GM15510 (cell line): ENCODE data around the gene CCDC60.

Source experiments
- POLR2A ChIP-seq: IDR thresholded peaks from 3 replicates; pipeline ENCODE4 v1.6.1; 2011; ENCODE audit warnings: borderline replicate concordance; ENCODE audit not compliant: insufficient read length; ENCODE audit errors: extremely low read depth

CCDC60 gene

GRCh38 chr12:119501052-119501451 lies 166.5 kb downstream of the CCDC60 start:
- TF ChIP-seq POLR2A: no peak

GRCh38 chr12:119505001-119505400 lies 170.5 kb downstream of the CCDC60 start:
- TF ChIP-seq POLR2A: no peak

- TF ChIP-seq POLR2A: no peak
Observed at GRCh38 chr12:119512772-119513497, 178.4 kb downstream of the CCDC60 start.

DNA sequence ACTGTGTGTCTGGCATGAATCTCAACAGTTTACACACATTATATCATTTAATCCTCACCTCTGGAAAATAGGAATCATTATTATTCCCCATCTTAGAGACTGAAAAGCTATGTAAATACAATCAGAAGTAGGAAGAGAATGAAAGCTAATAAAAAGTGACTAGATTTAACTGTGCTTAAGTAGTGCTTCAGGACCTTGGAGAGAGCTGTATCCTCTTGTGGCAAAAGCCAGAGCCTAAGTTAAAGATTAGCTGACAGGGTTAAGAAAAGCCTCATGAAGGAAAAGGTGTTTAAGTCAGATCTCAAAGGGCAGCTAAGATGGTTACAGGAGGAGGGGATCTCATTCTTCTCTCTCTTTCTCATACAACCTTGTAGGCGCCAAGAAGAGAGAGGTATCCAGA lies 193.7 kb downstream of the CCDC60 start:
- TF ChIP-seq POLR2A: no peak

- TF ChIP-seq POLR2A: no peak
Observed at GRCh38 chr12:119540476-119540875, 205.9 kb downstream of the CCDC60 start.

DNA sequence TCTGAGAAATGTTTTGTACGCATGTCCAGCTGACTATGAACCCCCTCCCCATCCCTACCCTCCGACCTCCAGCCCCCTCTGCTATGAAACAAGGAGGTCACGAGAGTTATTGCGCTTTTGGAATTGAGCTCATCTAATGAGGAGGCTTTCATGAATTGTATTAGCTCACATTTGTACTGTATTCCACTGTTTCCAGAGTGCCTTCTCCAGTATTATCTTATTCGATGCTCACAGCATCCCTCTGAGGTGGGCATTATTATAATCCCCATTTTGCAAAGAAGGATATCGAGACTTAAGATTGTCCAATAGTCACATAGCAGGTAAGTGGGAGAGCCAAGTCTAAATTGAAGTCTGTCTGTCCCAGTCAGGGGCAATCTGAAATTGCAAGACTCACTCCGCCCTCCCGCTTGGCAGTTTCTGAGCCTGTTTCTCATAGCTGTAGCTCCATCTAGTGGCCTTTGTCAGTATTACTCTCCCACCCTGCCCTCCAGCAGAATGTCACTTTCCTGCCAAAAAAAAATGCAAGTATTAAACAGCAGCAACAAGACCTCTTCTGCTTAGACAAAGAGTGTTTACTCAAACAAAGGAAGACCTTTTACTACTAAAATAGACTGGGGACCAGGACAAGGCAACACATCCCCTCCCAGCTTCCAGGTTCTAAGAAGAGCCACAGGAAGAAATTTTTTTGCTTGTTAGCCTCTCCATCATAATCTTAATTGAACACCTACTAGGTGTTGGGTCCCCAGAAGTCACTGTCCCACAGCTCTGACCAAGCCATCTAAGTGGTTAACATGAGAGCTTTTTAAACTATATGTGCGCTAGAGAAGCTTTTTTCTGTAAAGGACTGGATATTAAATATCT lies 210.5 kb downstream of the CCDC60 start:
- TF ChIP-seq POLR2A: no peak

- no peak for TF ChIP-seq POLR2A
Observed at GRCh38 chr12:119546340-119546739, 211.8 kb downstream of the CCDC60 start.

GRCh38 chr12:119547001-119547400 lies 212.5 kb downstream of the CCDC60 start:
- TF ChIP-seq POLR2A: no peak

DNA sequence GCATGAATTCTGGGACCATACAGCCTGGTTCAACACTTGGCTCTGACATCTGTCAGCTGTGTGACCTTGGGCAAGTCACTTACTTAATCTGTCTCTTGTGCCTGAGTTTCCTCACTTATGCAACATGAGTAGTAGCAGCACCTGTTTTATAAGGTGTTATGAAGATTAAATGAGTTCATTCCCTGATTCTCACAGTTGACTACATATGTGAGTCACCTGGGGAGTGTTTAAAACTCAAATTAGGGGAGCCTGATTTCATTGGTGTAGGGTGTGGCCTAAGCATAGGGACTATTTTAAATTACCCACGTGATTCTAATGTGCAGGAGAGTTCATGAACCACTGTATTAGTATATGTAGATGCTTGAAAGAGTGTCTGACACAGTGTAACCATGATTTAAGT lies 222.3 kb downstream of the CCDC60 start:
- no peak for TF ChIP-seq POLR2A

DNA sequence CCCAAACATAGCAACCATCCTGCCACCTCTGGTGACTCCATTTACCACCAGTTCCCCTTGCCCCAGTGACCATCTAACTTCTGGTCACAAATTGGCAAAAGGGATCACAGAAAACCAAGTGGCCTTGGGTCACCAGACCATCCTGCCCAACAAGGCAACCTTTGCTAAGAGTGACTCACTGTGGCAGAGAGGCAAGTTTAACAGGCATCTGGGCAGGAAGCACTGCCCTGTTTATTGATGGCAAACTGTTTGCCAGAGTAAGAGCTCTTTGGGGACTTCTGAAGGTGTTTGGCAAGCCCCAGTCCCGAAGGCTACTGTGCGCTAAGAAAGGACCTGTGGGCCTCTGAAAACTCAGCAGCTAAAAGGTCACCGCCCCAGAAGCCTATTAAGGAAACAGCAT lies 230.9 kb downstream of the CCDC60 start:
- TF ChIP-seq POLR2A: no peak

DNA sequence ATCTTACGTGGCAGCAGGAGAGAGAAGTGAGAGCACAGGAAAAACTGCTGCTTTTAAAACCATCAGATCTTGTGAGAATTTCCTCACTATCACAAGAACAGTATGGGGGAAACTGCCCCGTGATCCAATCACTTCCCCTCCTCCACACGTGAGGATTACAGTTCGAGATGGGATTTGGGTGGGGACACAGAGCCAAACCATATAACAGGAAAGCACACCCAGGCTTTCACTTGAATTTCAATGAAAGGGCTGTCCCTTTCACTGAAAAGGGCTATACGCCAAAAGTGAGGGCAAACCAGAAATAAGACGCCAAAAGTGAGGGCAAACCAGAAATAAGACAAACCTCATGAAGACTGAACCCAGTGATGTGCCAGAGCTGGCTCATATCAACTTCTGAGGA lies 236.2 kb downstream of the CCDC60 start:
- TF ChIP-seq POLR2A: no peak

GRCh38 chr12:119573086-119573485 lies 238.6 kb downstream of the CCDC60 start:
- TF ChIP-seq POLR2A: no peak

GRCh38 chr12:119574255-119574654 lies 239.7 kb downstream of the CCDC60 start:
- no peak for TF ChIP-seq POLR2A

- TF ChIP-seq POLR2A: no peak
Observed at GRCh38 chr12:119576118-119576810, 241.7 kb downstream of the CCDC60 start.

- no peak for TF ChIP-seq POLR2A
Observed at GRCh38 chr12:119576915-119577314, 242.4 kb downstream of the CCDC60 start.
